HG03103 (cell line): ENCODE measurements around the gene SLC38A9.
"Not testable (repeated sequence)": the region's sequence is repeated elsewhere in the genome, so short reads cannot be mapped to it uniquely, and the experiment has no call there.

Source experiments
- ATAC-seq: cut with Tn5 transposase; IDR thresholded peaks from one replicate; pipeline ENCODE4 v1.9.1; 2021; ENCODE audit warnings: low read depth; ENCODE audit not compliant: unreplicated experiment

SLC38A9 gene

DNA sequence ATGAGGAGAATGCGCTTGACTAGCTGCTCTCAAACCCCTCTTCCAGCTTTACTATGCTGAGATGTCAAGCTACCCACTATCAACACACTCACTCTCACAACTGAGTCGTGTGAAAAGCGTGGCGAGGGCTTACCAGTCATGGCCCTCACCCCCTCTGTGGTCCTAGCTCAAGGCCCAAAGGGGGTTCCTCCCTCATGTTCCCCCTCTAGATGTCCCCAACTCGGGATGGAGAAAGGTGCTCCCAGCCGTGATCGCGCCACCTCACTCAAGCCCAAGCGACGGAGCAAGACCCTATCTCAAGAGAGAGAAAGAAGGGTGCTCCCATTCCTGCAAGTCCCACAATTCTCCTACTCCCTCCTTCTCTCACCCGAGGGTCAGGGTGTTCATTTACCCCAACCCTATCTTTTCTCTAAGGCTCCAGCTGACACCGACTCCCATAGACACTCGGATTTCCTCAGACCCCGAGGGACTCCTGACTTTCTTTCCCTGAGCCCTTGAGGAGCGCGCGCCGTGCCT is 559 bp downstream of the SLC38A9 start:
- ATAC-seq, result no peak

DNA sequence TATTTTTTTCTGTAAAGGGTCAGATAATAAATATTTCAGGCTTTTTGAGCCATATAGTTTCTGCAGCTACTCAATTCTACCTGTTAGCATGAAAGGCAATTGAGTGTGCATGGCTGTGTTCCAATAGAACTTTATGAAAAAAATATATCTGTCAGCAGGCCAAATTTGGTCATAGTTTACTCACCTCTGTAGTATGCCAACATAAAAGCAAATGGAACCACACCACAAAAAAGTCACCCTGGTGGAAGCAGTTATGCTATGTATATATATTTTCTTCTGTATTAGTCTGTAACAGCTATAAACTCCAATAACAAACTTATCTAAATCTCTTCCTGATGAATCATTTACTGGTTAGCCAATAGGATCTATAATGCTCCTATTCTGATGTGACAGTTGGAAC is 3.4 kb downstream of the SLC38A9 start:
- ATAC-seq, result no peak

DNA sequence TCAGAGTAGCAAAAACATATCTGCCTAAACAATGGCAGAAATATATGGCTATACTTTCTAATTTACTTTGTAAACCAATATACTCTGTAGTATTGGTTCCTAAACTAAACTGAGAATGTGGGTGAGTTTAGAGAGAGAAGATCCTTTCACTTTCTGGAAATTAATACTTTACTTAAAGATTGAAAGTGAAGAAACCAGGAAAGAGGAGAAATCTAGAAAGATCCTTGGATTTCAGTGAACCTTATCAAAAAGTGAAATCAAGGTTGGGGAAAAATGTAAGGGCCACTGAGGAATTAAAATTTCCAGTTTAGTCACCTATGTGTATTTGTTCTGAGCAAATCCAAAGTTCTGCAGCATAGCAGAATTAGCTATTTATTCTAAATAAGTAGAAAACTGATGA is 5.9 kb downstream of the SLC38A9 start:
- ATAC-seq, result no peak

DNA sequence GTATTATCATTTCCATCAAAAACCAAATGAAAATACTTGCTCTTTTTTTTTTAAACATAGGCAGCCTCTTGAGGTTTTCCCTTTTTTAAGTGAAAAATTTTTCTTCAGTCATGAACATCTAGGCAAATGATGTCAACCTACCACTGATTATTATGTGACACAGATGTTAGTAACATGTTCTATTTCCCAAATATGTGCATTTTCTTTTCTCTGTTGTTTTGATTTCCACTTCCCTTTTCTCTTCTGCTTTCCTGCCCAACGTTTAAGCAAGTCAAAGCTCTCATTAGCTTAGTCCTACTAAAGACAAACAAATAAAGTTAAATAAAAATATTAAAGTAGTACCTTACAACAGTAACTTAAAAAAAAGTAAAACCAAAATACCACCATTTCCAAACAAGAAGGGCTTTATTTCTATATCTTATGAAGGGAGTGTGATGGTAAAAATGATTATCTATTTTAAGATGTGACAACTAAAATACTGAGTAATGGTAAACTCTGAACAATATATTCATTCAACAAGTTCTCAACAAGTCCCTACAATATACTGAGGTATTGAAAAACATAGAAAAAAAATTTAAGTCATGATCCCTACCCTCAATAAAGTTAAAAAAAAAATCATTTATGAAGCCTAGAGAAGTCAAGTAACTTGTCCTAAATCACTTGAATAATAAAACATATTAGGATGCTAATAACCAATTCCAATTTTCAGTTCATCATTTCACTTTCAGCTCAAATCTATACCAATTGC is 9.4 kb downstream of the SLC38A9 start:
- ATAC-seq, result no peak

DNA sequence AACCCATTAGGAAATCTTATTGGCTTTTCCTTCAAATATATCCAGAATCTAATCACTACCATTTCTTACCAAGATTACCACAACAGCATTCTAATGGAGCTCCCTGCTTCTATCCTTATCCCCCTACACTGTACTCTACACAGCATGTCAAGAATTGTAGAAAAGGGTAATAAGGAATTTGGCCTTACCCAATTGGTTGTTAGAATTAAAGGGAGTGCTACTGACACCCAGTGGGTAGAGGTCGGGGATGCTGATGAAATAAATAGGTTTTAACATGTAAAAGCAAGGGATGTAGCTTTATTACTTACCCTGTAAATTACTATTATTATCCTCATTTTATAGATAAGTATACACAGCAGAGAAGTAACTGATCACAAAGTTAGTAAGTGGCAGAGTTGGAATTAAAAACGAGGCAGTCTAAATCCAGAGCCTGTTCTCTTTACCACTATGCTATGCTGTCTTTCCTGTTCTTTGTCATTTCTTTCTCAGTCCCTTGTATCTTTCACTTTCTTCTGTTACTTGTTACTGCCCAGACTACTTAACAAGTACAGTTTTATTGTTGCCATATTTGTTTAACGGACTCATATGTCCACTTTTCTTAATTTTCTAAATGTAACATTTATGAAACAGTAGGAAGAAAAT is 10.5 kb downstream of the SLC38A9 start:
- no peak for ATAC-seq

DNA sequence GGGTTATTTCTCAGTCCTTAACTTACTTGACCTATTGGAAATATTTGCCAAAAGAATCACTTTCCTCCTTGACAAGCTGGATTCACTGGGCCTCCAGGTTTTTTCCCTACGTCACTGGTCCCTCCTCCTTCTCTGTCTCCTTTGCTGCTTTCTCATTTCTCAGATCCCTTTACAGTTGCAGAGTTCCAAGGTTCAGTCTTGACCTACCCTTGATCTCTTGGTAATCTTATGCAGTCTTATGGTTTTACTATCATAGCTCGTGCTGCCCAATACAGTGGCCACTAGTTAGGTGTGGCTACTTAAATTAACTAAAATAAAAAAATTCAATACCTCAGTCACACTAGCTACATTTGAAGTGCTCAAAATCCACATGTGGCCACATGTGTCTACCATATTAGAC is 11.4 kb downstream of the SLC38A9 start:
- ATAC-seq, result no peak

DNA sequence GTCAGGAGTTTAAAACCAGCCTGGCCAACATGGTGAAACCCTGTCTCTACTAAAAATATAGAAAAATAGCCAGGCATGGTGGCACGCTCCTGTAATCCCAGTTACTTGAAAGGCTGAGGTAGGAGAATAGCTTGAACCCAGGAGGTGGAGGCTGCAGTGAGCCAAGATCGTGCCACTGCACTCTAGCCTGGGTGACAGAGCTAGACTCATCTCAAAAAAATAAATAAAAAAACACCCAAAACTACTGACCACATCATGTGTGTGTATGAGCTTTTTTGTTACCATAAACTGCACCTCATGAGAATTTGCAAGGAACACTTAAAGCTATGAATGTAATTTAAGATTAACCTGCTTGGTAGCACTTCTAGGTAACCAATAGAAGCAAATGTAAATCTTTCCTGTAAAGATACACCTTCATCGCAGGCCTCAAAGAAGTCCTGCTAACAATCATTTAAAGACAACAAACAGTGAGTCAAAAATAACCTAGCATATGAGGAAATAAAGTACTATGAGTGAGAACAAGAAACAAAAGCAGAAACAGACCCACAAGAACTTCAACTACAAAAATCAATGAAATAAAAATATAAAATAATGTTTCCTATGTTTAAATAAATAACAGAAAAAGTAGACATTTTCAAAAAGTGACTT is 13.0 kb downstream of the SLC38A9 start:
- no peak for ATAC-seq

DNA sequence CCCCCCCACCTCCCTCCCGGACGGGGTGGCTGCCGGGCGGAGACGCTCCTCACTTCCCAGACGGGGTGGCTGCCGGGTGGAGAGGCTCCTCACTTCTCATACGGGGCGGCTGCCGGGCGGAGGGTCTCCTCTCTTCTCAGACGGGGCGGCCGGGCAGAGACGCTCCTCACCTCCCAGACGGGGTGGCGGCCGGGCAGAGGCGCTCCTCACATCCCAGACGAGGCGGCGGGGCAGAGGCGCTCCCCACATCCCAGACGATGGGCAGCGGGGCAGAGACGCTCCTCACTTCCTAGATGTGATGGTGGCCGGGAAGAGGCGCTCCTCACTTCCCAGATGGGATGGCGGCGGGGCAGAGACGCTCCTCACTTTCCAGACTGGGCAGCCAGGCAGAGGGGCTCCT is 15.4 kb downstream of the SLC38A9 start:
- ATAC-seq, result not testable (repeated sequence)

DNA sequence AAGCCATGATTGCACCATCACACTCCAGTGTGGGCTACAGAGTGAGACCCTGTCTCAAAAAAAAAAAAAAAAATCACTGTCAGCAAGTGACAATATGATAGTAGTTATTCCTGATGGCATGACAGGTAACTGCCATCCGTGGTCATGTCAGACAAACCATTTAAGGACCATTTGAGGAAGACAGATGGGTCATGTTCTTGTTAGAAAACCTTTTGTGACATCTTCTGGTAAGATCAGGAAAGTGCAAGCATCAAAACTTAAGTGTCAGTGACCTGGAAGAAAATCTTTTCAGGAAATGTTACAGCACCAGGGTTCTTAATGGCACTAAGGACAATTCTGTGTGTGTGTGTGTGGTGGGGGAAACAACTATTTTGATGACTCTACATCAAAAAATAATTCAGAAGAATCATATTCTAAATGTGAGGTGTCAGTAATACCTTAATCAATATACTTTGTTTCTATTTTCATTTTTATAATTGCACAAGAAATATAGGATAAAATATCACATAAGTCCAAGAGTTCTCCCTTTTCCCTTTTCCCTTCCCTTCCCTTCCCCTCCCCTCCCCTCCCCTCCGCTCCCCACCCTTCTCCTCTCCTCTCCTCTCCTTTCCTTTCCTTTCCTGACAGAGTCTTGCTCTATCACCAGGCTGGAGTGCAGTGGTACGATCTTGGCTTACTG is 17.8 kb downstream of the SLC38A9 start:
- no peak for ATAC-seq

DNA sequence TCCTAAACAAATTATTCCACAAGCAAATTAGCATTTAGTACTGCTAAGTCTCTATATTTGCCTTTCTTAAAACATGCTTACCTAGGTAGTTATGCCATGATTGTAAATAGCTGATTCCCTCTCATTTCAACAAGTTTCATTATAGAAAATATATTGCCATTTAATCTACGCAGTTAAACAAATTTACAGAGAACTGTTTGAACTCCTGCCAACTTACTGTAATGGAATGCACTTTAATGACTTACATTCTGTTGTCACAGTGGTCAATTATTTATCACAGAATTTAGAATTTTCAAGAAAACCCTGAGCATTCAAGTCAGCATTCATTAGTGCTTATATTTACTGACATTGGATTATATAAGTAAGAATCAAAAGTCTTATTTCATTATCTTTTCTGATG is 19.6 kb downstream of the SLC38A9 start:
- ATAC-seq, result no peak

DNA sequence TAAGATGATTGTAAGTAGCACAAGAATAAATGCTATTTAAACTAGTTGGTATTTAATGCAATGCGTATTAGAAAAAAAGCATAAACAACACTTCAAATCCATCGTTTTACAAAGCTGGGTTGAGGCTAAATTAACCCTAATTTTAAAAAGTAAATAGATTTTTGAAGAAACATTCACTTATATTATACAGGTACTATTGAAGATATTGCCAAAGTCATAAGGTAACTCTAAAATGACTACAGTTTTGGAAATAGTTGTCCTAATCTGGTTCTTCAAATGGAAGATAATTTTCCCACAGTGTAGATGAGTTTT is 20.1 kb downstream of the SLC38A9 start:
- no peak for ATAC-seq

DNA sequence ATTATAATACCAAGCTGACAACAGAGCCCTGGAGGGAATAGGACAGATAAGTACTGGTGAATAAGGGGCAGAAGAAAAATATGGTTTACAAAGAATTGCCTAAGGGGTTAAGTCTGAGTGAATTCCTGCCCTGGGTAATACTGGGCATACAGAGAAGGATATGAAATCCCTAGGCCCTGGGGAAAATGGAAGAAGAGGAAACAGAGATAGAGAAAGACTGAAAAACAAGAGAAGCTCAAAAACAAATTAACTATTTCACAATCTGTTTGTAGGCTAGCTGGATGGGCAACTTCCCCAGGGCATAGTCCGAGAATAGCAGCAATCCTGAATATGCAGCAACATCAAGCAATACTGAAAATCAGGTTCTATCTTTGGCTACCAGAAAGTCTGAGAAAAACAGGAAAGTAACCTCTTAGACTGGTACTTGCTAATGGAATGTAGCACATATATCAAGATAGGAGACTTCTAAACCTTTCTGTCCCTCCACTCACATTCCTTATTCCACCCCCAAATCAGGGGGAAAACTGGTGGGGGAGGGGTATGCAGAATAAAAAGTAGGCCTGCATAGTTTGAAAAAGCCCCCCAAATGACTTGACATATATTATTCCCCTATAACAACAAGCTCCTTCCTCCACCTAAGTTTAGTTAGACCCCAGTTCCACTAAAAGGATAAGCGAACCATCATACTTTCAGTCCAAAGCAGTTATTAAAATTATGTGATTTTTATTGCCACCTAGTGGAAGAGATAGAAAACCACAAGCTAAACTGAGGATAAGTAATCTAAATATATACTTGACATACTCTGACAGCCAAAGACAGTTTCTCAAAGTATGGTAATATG is 20.6 kb downstream of the SLC38A9 start:
- no peak for ATAC-seq

DNA sequence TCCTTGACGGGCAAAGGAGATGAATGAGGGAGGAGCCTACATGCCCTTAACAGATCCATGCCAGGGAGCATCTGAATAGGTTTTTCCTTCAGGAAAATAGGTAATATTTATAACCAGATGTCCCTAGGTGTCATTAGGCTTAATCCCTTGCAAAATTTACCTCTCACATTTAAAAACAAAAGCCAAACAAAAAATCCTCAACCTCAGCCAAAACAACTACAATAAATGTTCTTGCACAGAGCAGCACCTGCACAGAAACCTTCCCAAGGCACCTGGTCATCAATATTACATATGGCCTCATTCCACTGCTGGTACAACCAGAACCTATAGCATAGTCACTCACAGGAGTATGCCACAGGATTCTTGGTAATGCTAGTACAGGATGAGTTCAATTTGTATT is 30.1 kb downstream of the SLC38A9 start:
- no peak for ATAC-seq

DNA sequence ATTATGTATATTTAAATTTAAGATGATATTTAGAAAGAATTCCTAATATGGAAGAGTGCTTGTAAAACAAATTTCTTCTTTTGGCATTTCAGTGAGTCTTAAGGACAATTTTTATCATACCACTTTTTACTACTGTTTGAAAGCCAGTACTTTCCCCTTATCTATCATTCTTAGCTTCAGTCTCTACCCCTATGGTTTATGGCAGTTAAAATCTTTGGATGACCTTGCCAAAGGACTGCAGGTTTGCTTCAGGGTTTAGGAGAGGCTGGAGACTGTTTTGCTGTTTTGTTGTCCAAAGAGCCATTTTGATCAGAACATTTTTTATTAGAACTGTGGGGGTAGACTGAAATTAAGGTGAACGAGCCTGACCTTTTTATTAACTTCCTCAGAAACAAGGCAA is 30.8 kb downstream of the SLC38A9 start:
- ATAC-seq, result no peak

DNA sequence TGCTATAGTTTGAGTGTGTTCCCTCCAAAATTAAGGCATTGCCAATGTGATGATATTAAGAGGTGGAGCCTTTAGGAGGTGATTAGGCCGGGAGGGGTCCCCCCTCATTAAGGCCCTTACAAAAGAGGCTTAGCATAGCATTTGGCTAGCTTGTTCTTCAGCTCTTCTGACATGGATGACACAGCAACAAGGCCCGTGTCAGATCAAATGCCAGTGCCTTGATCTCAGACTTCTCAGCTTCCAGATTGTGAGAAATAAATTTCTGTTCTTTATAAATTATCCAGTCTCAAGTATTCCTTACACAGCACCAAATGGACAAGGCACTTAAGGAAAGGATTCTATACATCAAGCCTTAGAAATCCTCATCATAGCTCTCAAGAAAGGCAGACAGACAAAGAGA is 31.8 kb downstream of the SLC38A9 start:
- no peak for ATAC-seq

DNA sequence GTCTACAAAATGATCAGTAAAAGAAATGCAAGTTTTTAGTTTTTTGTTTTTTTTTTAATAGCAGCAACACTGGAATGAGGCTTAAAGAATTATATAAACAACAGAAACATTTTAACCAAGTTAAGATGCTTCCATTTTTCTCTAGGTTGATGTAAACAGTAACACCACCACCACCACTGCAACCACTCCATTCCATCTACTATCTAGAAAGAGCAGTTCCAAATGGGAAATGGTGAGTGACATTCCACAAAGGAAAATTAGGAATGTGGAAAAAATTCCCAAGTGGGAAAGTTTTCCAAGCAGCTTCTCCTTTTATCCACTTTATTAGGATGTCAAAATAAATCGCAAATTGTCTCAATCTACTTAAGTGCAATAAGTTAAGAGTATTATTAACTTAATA is 32.6 kb downstream of the SLC38A9 start:
- no peak for ATAC-seq

DNA sequence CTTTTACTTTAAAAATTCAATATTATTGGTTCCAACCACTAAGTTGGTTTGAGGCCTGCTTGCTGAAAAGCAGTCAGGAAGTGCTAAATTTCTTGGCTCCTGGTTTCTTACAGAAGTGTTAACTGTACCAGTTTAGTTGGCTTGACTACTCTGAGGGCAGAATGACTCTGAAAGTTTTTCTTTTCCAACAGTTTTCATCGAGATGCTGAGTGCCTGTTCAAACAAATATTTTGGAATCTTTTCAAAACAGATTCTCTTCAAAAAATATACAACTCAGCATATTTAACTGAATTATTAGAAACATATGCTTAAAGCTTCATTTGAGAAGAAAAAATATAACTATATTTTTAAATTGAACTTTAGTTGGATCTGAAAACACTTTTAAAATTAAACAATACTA is 37.0 kb downstream of the SLC38A9 start:
- no peak for ATAC-seq

DNA sequence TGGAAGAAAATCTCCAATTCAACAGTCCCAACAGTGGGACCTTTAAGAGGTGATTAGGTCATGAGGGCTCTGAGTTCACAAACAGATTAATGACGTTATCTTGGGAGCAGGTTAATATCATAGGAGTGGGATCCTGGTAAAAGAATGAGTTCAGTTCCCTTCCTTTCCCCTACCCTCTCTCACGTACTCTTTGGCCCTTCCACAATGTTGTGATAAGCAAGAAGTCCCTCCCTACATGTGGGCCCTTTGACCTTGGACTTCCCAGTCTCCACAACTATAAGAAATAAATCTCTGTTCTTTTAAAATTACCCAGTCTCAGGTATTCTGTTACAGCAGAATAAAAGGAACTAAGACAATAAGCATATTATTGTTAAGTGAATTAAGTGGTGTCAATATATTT is 37.8 kb downstream of the SLC38A9 start:
- ATAC-seq, result no peak

DNA sequence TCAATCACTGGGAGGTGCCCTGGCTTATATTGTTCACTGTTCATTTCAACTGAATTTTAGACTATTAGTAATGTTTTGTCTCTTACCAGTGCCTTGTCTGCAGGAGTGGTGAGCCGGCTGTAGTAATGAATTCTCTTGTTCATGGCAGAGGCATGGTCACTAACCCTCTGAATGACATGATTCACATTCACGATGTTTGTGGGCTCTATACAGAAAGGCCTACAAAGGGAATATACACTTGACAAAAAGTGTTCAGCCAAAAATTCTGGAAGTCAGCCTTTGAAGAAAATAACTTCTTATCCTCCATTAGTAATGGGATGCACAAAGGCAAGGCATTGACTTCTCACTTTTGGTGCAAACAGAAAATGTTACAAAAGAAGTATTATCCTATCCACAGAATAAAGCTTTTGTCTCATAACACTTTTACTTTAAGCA is 39.6 kb downstream of the SLC38A9 start:
- ATAC-seq, result no peak

DNA sequence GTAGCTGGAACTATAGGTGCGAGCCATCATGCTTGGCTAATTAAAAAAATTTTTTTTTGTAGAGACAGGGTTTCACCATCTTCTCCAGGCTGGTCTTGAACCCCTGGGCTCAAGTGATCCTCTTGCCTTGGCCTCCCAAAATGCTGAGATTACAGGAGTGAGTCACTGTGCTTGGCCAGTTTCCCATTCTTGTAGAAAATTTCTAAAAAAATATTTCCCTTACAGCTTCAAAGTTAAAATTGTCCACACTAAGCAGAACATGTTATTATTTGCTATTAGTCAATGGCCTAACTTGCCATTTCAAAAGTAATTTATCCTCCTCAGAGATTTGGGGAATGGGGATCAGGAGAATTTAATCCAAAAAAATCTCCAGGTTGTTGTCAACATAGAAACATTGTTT is 40.1 kb downstream of the SLC38A9 start:
- ATAC-seq, result no peak
